Thoracic aorta (tissue), 2 donors: ENCODE results near the gene NUP133. TPM values are rescaled to one million over a fixed set of nuclear protein-coding genes. Genes with fewer than 3 reads are reported as not detected.
"Not testable (repeated sequence)": the region's sequence is repeated elsewhere in the genome, so short reads cannot be mapped to it uniquely, and the experiment has no call there.

Source experiments
- ATAC-seq: fragments of 150-250 bp; one replicate; pipeline ENCODE4 v1.8.0; 2017; ENCODE audit warnings: low read depth; ENCODE audit not compliant: insufficient number of reproducible peaks, low FRiP score
- DNase-seq: peaks from one replicate; pipeline ENCODE4 v3.0.0-alpha.2; 2020; ENCODE audit warnings: low spot score
- H3K27ac ChIP-seq, 2 donors: fragments of 200-600 bp; sonication (generic); 1 replicate in 1 of 2; 2 replicates in 1 of 2; pipeline ENCODE4 v1.5.1; 2016; ENCODE audit warnings: mild to moderate bottlenecking in 2 of 2, moderate library complexity in 2 of 2
- H3K27me3 ChIP-seq: fragments of 200-600 bp; sonication (generic); replicated peaks from 2 replicates; pipeline ENCODE4 v1.6.0; 2016; ENCODE audit warnings: mild to moderate bottlenecking; ENCODE audit not compliant: insufficient read depth
- H3K36me3 ChIP-seq: fragments of 200-600 bp; sonication (generic); one replicate; pipeline ENCODE4 v1.5.1; 2016
- H3K4me1 ChIP-seq, 2 donors: fragments of 200-600 bp; sonication (generic); 1 replicate in 1 of 2; 2 replicates in 1 of 2; pipeline versions ENCODE4 v1.5.1 to v1.6.0; 2016; ENCODE audit warnings: low read depth in 2 of 2, mild to moderate bottlenecking in 1 of 2; ENCODE audit not compliant: control insufficient read depth in 1 of 2
- H3K4me3 ChIP-seq: fragments of 200-600 bp; sonication (generic); 2 replicates; pipeline ENCODE4 v1.5.1; 2016; ENCODE audit warnings: mild to moderate bottlenecking
- H3K9me3 ChIP-seq: fragments of 200-600 bp; sonication (generic); 2 replicates; pipeline ENCODE4 v1.5.1; 2016
- total RNA-seq, 2 donors: library from RNA; depleted of rRNA; stranded (reverse); fragments of >200 nt; gene quantifications; one replicate each; pipeline versions ENCODE4 v1.1.0 to v1.2.3, GENCODE V29; 2016
- TF ChIP-seq, protein P1 (sequence below): fragments of 200-600 bp; sonication (generic); IDR thresholded peaks from one replicate; pipeline ENCODE4 v1.5.1; 2019; ENCODE audit warnings: antibody characterized with exemption

NUP133 gene
- total RNA-seq, 2 donors from 2014 or later = 25.0 to 45.6 TPM

DNA sequence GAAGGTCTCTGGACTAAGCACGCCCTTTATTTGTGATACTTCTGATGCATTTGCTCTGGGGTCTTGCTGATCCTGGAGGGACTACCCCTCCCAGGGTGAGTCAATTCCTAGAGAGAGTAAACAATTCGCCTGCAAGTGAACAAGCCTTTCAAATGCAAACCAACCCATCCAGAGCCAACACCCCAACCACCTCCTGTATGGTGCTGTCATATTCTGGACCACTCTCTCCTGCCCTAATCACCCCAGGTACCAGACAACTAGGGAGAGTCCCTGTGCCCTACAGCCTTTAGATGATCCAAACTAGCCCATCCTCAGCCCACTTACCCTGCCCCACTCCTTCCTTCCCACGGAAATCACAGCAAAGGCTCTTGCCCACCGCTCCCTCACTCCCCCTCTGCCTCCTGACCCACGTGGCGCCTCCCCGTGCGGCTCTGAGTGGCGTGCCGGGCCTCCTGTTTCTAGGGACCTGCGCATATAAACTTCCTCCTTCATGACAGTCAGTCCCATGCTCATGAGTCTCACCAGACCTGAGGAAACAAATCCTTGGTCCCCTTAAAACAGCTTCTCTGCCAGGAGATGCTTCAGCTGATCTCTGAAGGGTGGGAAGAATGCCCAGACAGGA, 111.4 kb downstream of the NUP133 start:
- TF ChIP-seq, protein P1, sequence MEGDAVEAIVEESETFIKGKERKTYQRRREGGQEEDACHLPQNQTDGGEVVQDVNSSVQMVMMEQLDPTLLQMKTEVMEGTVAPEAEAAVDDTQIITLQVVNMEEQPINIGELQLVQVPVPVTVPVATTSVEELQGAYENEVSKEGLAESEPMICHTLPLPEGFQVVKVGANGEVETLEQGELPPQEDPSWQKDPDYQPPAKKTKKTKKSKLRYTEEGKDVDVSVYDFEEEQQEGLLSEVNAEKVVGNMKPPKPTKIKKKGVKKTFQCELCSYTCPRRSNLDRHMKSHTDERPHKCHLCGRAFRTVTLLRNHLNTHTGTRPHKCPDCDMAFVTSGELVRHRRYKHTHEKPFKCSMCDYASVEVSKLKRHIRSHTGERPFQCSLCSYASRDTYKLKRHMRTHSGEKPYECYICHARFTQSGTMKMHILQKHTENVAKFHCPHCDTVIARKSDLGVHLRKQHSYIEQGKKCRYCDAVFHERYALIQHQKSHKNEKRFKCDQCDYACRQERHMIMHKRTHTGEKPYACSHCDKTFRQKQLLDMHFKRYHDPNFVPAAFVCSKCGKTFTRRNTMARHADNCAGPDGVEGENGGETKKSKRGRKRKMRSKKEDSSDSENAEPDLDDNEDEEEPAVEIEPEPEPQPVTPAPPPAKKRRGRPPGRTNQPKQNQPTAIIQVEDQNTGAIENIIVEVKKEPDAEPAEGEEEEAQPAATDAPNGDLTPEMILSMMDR = no peak
- DNase-seq (no peak), ATAC-seq (no peak)
- Histone ChIP-seq H3K27ac (no peak overlapping the region), H3K27me3 (no peaks in the 10 kb centered on the region), H3K36me3 (no peaks in the 10 kb centered on the region), H3K4me1 (no peaks in the 10 kb centered on the region), H3K9me3 (no peaks in the 10 kb centered on the region), H3K4me3 (no peak overlapping the region)

DNA sequence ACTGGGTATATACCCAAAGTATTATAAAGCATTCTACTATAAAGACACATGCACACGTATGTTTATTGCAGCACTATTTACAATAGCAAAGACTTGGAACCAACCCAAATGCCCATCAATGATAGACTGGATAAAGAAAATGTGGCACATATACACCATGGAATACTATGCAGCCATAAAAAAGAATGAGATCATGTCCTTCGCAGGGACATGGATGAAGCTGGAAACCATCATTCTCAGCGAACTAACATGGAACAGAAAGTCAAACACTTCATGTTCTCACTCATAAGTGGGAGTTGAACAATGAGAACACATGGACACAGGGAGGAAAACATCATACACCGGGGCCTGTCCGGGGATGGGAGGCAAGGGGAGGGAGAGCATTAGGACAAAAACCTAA, 113.6 kb downstream of the NUP133 start:
- not testable (repeated sequence) for H3K4me3 ChIP-seq, H3K4me1 ChIP-seq, DNase-seq, H3K36me3 ChIP-seq, H3K27me3 ChIP-seq, ATAC-seq, H3K27ac ChIP-seq, H3K9me3 ChIP-seq

DNA sequence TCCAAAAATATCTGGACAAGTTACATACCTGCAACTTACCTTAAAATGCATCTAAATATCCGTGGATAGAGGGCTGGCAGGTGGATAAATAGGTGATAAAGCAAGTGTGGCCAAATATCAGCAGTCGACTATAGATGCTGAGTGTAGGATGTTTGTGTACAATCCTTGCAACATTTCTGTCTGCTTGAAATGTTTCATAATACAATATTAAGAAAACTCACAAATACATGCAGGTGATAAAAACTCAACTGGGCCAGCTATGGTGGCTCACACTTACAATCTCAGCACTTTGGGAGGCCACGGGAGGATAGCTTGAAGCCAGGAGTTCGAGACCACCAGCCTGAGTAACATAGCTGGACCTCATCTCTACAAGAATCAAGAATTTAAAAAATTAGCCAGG, 115.2 kb downstream of the NUP133 start:
- H3K27ac ChIP-seq = no peak overlapping the region

More for the DNA sequence above, 115.2 kb downstream of the NUP133 start:
- ATAC-seq (no peak), DNase-seq (no peak)
- Histone ChIP-seq H3K27me3 (no peaks in the 10 kb centered on the region), H3K9me3 (no peaks in the 10 kb centered on the region), H3K36me3 (no peaks in the 10 kb centered on the region), H3K4me3 (no peak overlapping the region), H3K4me1 (no peaks in the 10 kb centered on the region)
- TF ChIP-seq, protein P1 = no peak

Other genes with a start within 250 kb of the NUP133 start
- 10 to 100 TPM; 25.5 to 29.5 TPM for gene RAB4A, start 237.2 kb downstream of the NUP133 start, total RNA-seq
- 1 to 10 TPM; 3.8 to 5.6 TPM for gene CCSAP, start 165.3 kb downstream of the NUP133 start, total RNA-seq
- gene ACTA1, start 74.2 kb downstream of the NUP133 start, total RNA-seq = 1 to 10 TPM in 1 of 2 donors, under 1 TPM in 1; 0.99 to 2.3 TPM
- 10 to 100 TPM; 25.0 to 27.7 TPM for gene ABCB10, start 50.4 kb upstream of the NUP133 start, total RNA-seq
- gene TAF5L, start 117.8 kb upstream of the NUP133 start, total RNA-seq = 10 to 100 TPM; 21.5 to 29.8 TPM
- gene URB2, start 117.9 kb upstream of the NUP133 start, total RNA-seq = 10 to 100 TPM in 1 of 2 donors, 1 to 10 TPM in 1; 8.5 to 26.9 TPM